Mononuclear cell (primary cell): ENCODE results near the gene B3GALT4. TPM values are rescaled to one million over a fixed set of nuclear protein-coding genes. Genes with fewer than 3 reads are reported as not detected.

ENCODE experiments used
- H3K27me3 ChIP-seq: 2 replicates; pipeline ENCODE4 v1.6.0; 2011; ENCODE audit warnings: low read length, control low read depth; ENCODE audit not compliant: insufficient read depth
- H3K4me1 ChIP-seq: 2 replicates; pipeline ENCODE4 v1.5.1; 2011; ENCODE audit warnings: mild to moderate bottlenecking, low read length, control low read depth; ENCODE audit not compliant: insufficient read depth
- H3K4me3 ChIP-seq: 2 replicates; pipeline ENCODE4 v1.5.1; 2011; ENCODE audit warnings: mild to moderate bottlenecking, low read length, moderate library complexity
- H3K9me3 ChIP-seq: 2 replicates; pipeline ENCODE4 v1.5.1; 2011; ENCODE audit warnings: low read depth, mild to moderate bottlenecking, control low read depth, low read length
- total RNA-seq: library from RNA; depleted of rRNA; stranded (reverse); fragments of >200 nt; gene quantifications from one replicate; pipeline ENCODE4 v1.2.3, GENCODE V29; 2012

B3GALT4 gene
- total RNA-seq, 1 donor: 11.1 TPM

DNA sequence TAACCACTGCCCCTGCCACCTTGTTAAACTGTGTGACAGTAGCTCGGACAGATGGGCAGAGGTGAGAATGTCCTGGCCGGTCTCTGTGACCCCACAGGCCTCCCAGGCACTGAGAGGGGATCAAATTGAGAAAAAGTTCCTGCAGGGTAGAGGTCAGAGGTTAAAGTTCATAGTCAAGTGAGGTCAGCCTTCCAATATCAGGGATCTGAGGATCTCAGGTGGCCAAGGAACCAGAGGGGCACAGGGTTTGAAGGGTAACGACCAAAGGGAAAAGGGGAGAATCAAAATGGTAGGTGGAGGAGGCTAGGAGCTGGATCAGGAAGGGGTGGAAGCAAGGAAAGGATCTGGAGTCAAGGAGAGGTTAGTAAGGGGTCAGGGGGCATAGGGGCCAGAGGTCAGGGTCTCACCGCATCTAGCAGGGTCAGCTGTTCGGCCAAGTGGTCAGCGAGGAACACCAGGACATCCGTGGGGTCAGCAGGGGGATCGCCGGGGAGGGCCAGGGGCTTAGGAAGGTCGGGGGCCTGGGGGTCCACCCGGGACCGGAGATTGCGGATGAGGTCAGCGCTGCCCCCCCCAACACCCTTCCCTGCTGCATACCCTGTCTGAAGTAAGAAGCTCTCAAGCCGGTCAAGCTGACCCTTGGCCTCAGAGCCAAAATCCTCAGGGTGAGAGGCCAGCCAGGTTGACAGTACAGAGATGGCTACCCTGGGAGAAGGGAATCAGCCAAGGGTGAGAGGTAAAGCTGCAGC, 18.9 kb downstream of the B3GALT4 start:
- Histone ChIP-seq H3K4me1 (peaks cover 24% of the 10 kb centered on the region), H3K9me3 (no peaks in the 10 kb centered on the region), H3K4me3 (no peak overlapping the region), H3K27me3 (no peaks in the 10 kb centered on the region)

DNA sequence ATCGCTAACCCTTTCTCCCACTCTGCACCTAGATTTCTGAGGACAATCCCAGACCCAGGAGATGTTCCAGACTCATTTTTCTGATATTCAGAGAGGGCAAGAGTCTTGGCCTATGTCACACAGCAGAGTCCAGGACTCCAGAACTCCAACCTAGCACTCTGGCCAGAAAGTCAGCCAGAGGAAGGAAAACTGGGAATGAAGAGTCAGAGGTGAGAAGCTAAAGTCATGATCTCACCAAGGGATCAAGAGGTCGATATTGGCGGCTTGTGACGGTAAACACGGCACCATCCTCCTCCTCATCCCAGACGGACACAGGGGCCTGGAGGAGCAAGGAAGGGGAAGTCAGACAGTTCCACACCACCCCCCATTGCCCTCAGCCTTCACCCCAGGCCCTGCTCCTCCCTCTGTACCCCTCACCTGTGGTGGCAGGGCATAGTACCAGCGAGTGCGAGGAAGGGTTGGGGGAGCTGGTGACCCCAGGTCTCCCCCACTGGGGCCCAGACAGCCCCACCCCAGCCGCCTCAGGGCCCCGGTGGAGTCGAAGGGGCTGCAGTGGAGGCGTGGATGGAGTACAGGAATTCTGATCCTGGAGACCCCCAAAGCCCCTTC, 20.0 kb downstream of the B3GALT4 start:
- H3K9me3 ChIP-seq: no peaks in the 10 kb centered on the region
- no peaks in the 10 kb centered on the region for H3K27me3 ChIP-seq
- H3K4me1 ChIP-seq: peaks cover 35% of the 10 kb centered on the region
- H3K4me3 ChIP-seq: peak overlapping the region; percentile 44

DNA sequence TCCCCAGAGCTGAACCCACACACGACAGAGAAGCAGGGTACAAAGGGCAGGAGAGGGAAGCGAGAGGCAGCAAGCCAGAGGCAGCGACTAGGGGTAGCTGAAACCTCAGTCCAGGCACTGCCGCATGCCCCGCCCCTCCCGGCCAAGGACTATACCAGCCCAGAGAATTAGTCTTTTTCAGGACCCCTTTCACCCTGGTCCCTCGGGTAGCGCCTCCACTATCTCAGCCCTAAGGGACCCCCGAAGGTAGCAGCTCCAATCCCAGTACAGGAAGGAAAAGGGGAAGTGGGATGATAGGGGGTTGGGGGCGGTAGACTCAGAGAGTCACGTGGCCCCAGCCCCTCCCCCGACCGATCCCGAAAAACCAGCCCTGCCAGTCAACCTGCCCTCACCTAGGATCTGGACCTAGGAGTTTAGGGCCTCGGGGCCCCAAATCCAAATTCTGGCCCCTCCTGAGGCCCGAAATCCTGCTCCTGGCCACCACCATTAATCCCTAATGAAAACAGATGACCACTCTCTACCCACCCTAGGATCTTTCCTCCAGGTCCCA, 20.6 kb downstream of the B3GALT4 start:
- no peaks in the 10 kb centered on the region for H3K9me3 ChIP-seq
- H3K4me3 ChIP-seq: peak overlapping the region; percentile 44
- peaks cover 35% of the 10 kb centered on the region for H3K4me1 ChIP-seq
- no peaks in the 10 kb centered on the region for H3K27me3 ChIP-seq

- Histone ChIP-seq H3K9me3 (no peaks in the 10 kb centered on the region), H3K4me3 (peak overlapping the region; percentile 55), H3K4me1 (peaks cover 35% of the 10 kb centered on the region)
Observed at GRCh38 chr6:33297956-33298772, 21.2 kb downstream of the B3GALT4 start.

GRCh38 chr6:33298773-33299236, 21.9 kb downstream of the B3GALT4 start, which contains the start of gene RGL2:
TSS of gene RGL2 (minus strand) at chr6:33298942. CDS start at chr6:33298610, 332 bp downstream.
- peaks cover 35% of the 10 kb centered on the region for H3K4me1 ChIP-seq
- H3K27me3 ChIP-seq: no peaks in the 10 kb centered on the region
- H3K4me3 ChIP-seq: peak within 1 kb of the TSS; percentile 55
- H3K9me3 ChIP-seq: no peaks in the 10 kb centered on the region

More at GRCh38 chr6:33297956-33298772, 21.2 kb downstream of the B3GALT4 start:
- H3K27me3 ChIP-seq: no peaks in the 10 kb centered on the region

GRCh38 chr6:33299237-33299944, 22.5 kb downstream of the B3GALT4 start:
- H3K9me3 ChIP-seq: no peaks in the 10 kb centered on the region
- H3K4me1 ChIP-seq: peaks cover 35% of the 10 kb centered on the region
- no peaks in the 10 kb centered on the region for H3K27me3 ChIP-seq
- peak overlapping the region; percentile 55 for H3K4me3 ChIP-seq

DNA sequence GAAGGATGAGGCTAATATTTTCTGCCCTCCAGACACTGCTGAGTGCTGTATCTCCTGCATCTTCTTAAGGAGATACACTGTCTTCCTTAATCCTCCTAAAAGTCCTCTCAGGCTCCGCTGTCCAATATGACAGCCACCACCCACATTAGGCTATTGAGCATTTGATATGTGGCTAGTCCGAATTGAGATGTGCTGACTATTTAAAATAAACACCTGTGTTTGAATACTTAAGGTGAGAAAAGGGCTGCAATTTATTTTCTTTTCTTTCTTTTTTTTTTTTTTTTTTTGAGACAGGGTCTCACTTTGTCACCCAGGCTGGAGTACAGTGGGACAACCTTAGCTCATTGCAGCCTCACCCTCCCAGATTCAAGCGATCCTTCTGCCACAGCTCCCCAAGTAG, 25.0 kb downstream of the B3GALT4 start:
- Histone ChIP-seq H3K27me3 (no peaks in the 10 kb centered on the region), H3K4me1 (peaks cover 43% of the 10 kb centered on the region), H3K9me3 (no peaks in the 10 kb centered on the region), H3K4me3 (no peak overlapping the region)

DNA sequence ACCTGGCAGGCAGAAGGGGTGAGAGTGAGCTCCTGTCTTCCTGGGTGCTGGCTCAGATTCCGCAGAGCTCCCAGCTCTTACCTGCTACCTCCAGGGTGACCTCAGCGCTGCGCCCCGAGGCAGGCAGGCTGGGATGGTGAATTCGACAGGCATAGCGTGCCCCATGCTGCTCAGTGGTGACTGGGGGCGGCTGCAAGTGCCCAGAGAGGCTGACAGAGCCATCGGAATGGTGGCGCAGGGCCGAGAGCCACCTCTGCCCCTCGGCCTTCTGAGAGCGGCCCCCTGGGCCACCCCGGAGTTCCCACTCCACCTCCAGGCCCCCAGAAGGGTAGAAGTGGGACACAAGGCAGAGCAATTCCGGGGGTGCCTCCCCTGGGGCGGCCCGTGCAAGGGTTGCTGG, 27.3 kb downstream of the B3GALT4 start:
- Histone ChIP-seq H3K4me3 (no peak overlapping the region), H3K9me3 (no peaks in the 10 kb centered on the region), H3K27me3 (no peaks in the 10 kb centered on the region), H3K4me1 (peaks cover 42% of the 10 kb centered on the region)

DNA sequence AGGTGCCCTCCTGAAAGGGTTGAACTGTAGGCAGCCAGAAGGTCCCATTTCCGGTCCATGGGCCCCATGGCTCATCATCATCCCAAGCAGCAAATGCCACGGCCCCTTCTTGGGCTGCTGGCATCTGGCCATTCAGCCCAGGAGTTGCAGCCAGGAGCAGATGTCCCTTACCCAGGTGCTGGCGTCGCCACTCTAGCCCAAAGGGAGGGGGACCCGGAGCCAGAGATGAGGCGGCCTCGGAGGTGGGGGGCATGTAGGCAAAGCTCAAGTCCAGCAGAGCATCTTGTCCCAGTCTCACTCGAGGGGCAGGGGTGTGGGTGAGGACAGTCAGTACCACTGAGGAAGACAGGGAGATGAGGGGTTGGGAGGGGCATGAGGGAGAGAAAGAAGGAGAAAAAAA, 28.1 kb downstream of the B3GALT4 start:
- Histone ChIP-seq H3K9me3 (no peaks in the 10 kb centered on the region), H3K27me3 (no peaks in the 10 kb centered on the region), H3K4me1 (peaks cover 40% of the 10 kb centered on the region), H3K4me3 (no peak overlapping the region)

- peaks cover 40% of the 10 kb centered on the region for H3K4me1 ChIP-seq
- no peaks in the 10 kb centered on the region for H3K9me3 ChIP-seq
- no peaks in the 10 kb centered on the region for H3K27me3 ChIP-seq
- H3K4me3 ChIP-seq: no peak overlapping the region
Observed at GRCh38 chr6:33306356-33306755, 29.4 kb downstream of the B3GALT4 start.

GRCh38 chr6:33312361-33313104, 35.6 kb downstream of the B3GALT4 start:
- no peaks in the 10 kb centered on the region for H3K9me3 ChIP-seq
- peaks cover 63% of the 10 kb centered on the region for H3K4me1 ChIP-seq
- H3K4me3 ChIP-seq: peak overlapping the region; percentile 98
- H3K27me3 ChIP-seq: no peaks in the 10 kb centered on the region

GRCh38 chr6:33313105-33313708, 36.3 kb downstream of the B3GALT4 start:
- H3K4me1 ChIP-seq: peaks cover 66% of the 10 kb centered on the region
- H3K4me3 ChIP-seq: peak overlapping the region; percentile 98
- no peaks in the 10 kb centered on the region for H3K27me3 ChIP-seq
- H3K9me3 ChIP-seq: no peaks in the 10 kb centered on the region

GRCh38 chr6:33313709-33314514, 37.0 kb downstream of the B3GALT4 start, which contains the start of gene TAPBP:
TSS of gene TAPBP (minus strand) at chr6:33314078. CDS start at chr6:33314041, 37 bp downstream.
- Histone ChIP-seq H3K27me3 (no peaks in the 10 kb centered on the region), H3K4me1 (peaks cover 70% of the 10 kb centered on the region), H3K9me3 (no peaks in the 10 kb centered on the region), H3K4me3 (peak within 1 kb of the TSS; percentile 98)
